A549 (cell line): ENCODE results near the gene CGRRF1. TPM values are rescaled to one million over a fixed set of nuclear protein-coding genes. Genes with fewer than 3 reads are reported as not detected.

Source experiments
- ATAC-seq, 2 experiments: fragments of 200-7000 bp in 1 of 2; fragments of >200 bp in 1 of 2; cut with Nextera tagmentation in 1 of 2; cut with Tn5 transposase in 1 of 2; 3 replicates each; pipeline versions ENCODE4 v1.8.0 to v1.9.1; 2018 to 2020; ENCODE audit warnings: mild to moderate bottlenecking in 1 of 2, moderate library complexity in 1 of 2
- CTCF ChIA-PET: fragments of 300-600 bp; sonication (Branson Sonifier 250); formaldehyde crosslinking; extraction: SDS; loops from one replicate; lab custom pipeline; 2021; ENCODE audit warnings: antibody characterized with exemption, inconsistent platforms; lab: Yijun Ruan, JAX
- POLR2A ChIA-PET: fragments of 350-600 bp; formaldehyde crosslinking; extraction: SDS; loops from one replicate; lab custom pipeline; 2021; ENCODE audit warnings: antibody characterized with exemption, inconsistent platforms; lab: Yijun Ruan, JAX
- DNase-seq, 2 experiments: peaks; one replicate each; pipeline versions ENCODE4 v3.0.0 to v3.0.0-alpha.2; 2011 to 2016; ENCODE audit warnings: low read depth in 1 of 2, low spot score in 1 of 2
- FAIRE-seq: peaks from 2 replicates; lab custom pipeline; 2011; peaks lifted over from hg19 to GRCh38; lab: Jason Lieb, UNC
- H3K27ac ChIP-seq, 2 experiments: fragments of >200 bp; sonication (Bioruptor Twin); formaldehyde crosslinking; 3 replicates each; pipeline ENCODE4 v1.5.1; 2016 to 2017
- H3K4me1 ChIP-seq: fragments of >200 bp; sonication (Bioruptor Twin); formaldehyde crosslinking; 3 replicates; pipeline ENCODE4 v1.6.1; 2016
- H3K4me2 ChIP-seq: fragments of >200 bp; sonication (Bioruptor Twin); formaldehyde crosslinking; 3 replicates; pipeline ENCODE4 v1.6.1; 2016
- H3K4me3 ChIP-seq: fragments of >200 bp; sonication (Bioruptor Twin); formaldehyde crosslinking; 3 replicates; pipeline ENCODE4 v1.5.1; 2016
- H3K9me3 ChIP-seq: fragments of >200 bp; sonication (Bioruptor Twin); formaldehyde crosslinking; 3 replicates; pipeline ENCODE4 v1.6.1; 2016
- BHLHE40 ChIP-seq: IDR thresholded peaks from 2 replicates; pipeline ENCODE4 v1.6.1; 2012; ENCODE audit warnings: low read depth, low read length, inconsistent platforms
- CBX2 ChIP-seq: fragments of 200-600 bp; sonication (generic); IDR thresholded peaks from 2 replicates; pipeline ENCODE4 v1.6.1; 2016; ENCODE audit warnings: low read depth, mild to moderate bottlenecking, borderline replicate concordance
- CTCF ChIP-seq: fragments of >200 bp; sonication (Bioruptor Twin); formaldehyde crosslinking; IDR thresholded peaks from 3 replicates; pipeline ENCODE4 v1.5.1; 2016
- EHF ChIP-seq: fragments of 250-450 bp; sonication (Bioruptor Pico); IDR thresholded peaks from 2 replicates; pipeline ENCODE4 v1.5.0; 2020; ENCODE audit warnings: mild to moderate bottlenecking
- EHMT2 ChIP-seq: fragments of 200-600 bp; sonication (generic); IDR thresholded peaks from 2 replicates; pipeline ENCODE4 v1.6.1; 2016; ENCODE audit warnings: antibody characterized with exemption, low read depth, mild to moderate bottlenecking, moderate library complexity
- ELK1 ChIP-seq: fragments of 150-350 bp; IDR thresholded peaks from 2 replicates; pipeline ENCODE4 v1.6.1; 2014; ENCODE audit warnings: low read depth, mild to moderate bottlenecking, low read length
- EP300 ChIP-seq, 2 experiments: fragments of >200 bp; sonication (Bioruptor Twin); formaldehyde crosslinking; IDR thresholded peaks; 2 replicates in 1 of 2; 3 replicates in 1 of 2; pipeline ENCODE4 v1.6.1; 2016 to 2017
- ESRRA ChIP-seq: fragments of 150-350 bp; IDR thresholded peaks from 2 replicates; pipeline ENCODE4 v1.6.1; 2014; ENCODE audit warnings: mild to moderate bottlenecking, low read length, borderline replicate concordance
- FOSL2 ChIP-seq, 2 experiments: fragments of 450-650 bp in 1 of 2; fragments of >200 bp in 1 of 2; sonication (Bioruptor Twin) in 1 of 2; formaldehyde crosslinking; IDR thresholded peaks; 2 replicates each; pipeline versions ENCODE4 v1.5.0 to v1.6.1; 2016 to 2020; ENCODE audit warnings: mild to moderate bottlenecking in 1 of 2, moderate library complexity in 1 of 2
- FOXS1 ChIP-seq: fragments of 250-450 bp; sonication (Bioruptor Pico); IDR thresholded peaks from 2 replicates; pipeline ENCODE4 v1.5.0; 2020; ENCODE audit warnings: mild to moderate bottlenecking, moderate library complexity
- GATA3 ChIP-seq: IDR thresholded peaks from 2 replicates; pipeline ENCODE4 v1.6.1; 2012; ENCODE audit warnings: borderline replicate concordance
- HOXA7 ChIP-seq: fragments of 250-450 bp; sonication (Bioruptor Pico); IDR thresholded peaks from 2 replicates; pipeline ENCODE4 v1.5.0; 2020; ENCODE audit warnings: mild to moderate bottlenecking, moderate library complexity
- HOXB5 ChIP-seq: fragments of 250-450 bp; sonication (Bioruptor Pico); IDR thresholded peaks from 2 replicates; pipeline ENCODE4 v1.5.0; 2020; ENCODE audit warnings: mild to moderate bottlenecking, moderate library complexity
- JUN ChIP-seq, 2 experiments: fragments of >200 bp; sonication (Bioruptor Twin); formaldehyde crosslinking; IDR thresholded peaks; 2 replicates in 1 of 2; 3 replicates in 1 of 2; pipeline ENCODE4 v1.6.1; 2016 to 2017
- KDM1A ChIP-seq: fragments of 200-600 bp; sonication (generic); IDR thresholded peaks from 2 replicates; pipeline ENCODE4 v1.6.1; 2016; ENCODE audit warnings: low read depth, mild to moderate bottlenecking
- MYC ChIP-seq: IDR thresholded peaks from 2 replicates; pipeline ENCODE4 v1.6.1; 2012; ENCODE audit warnings: mild to moderate bottlenecking, inconsistent platforms, low read length, improper control_type of control experiment, borderline replicate concordance
- NR3C1 ChIP-seq: fragments of >200 bp; sonication (Bioruptor Twin); formaldehyde crosslinking; IDR thresholded peaks from 3 replicates; pipeline ENCODE4 v1.6.1; 2017
- PHF8 ChIP-seq: fragments of 200-600 bp; sonication (generic); IDR thresholded peaks from 2 replicates; pipeline ENCODE4 v1.6.1; 2016; ENCODE audit warnings: low read depth, mild to moderate bottlenecking, antibody characterized with exemption, moderate library complexity, borderline replicate concordance
- RCOR1 ChIP-seq: fragments of 150-350 bp; IDR thresholded peaks from 2 replicates; pipeline ENCODE4 v1.6.1; 2014; ENCODE audit warnings: antibody characterized with exemption, low read length, low read depth
- TFCP2L1 ChIP-seq: fragments of 250-450 bp; sonication (Bioruptor Pico); IDR thresholded peaks from 2 replicates; pipeline ENCODE4 v1.5.0; 2021; ENCODE audit warnings: mild to moderate bottlenecking
- USF2 ChIP-seq: fragments of 450-650 bp; IDR thresholded peaks from 2 replicates; pipeline ENCODE4 v1.6.1; 2014; ENCODE audit warnings: antibody characterized with exemption
- ZC3H11A ChIP-seq: fragments of 450-650 bp; IDR thresholded peaks from 2 replicates; pipeline ENCODE4 v1.6.1; 2014; ENCODE audit warnings: antibody characterized with exemption, mild to moderate bottlenecking
- WGBS: methylation state at CpG from one replicate; pipeline ENCODE4 v1.1.6; 2017; ENCODE audit errors: missing lambda C conversion rate; 5-methylcytosine and 5-hydroxymethylcytosine counted together
- polyA plus RNA-seq, 4 experiments: library from polyadenylated mRNA; depleted of rRNA in 3 of 4; stranded (reverse); fragments of >200 nt; fragmentation: RNase III in 1 of 4; extraction: RNeasy Plus Mini Kit Qiagen cat#74134 plus additional on column Dnase treatment in 1 of 4; gene quantifications; 2 replicates in 3 of 4; 3 replicates in 1 of 4; pipeline ENCODE4 v1.2.3, GENCODE V29; 2011 to 2017
- TF ChIP-seq, protein P1 (sequence below): IDR thresholded peaks from 2 replicates; pipeline ENCODE4 v1.6.1; 2012; ENCODE audit warnings: low read depth, borderline replicate concordance

Gene CGRRF1
- polyA plus RNA-seq, 2 of the 4 experiments (the other 2 are of a cell fraction): 15.8 to 35.4 TPM

- TF ChIP-seq HOXA7 (CRISPR knock-in tag) (no peak), FOXS1 (CRISPR knock-in tag) (no peak)
Measured at GRCh38 chr14:54515670-54516069, 6.0 kb downstream of the CGRRF1 start (continued).

- FAIRE-seq: peak; percentile 36
- WGBS: 90% methylated on average over 1 of the region's 1 CpG
- POLR2A ChIA-PET: no interaction called here
- Histone ChIP-seq H3K9me3 (peaks cover 14% of the 10 kb centered on the region; the same call in 1 of the 3 replicates), H3K27ac (no peak overlapping the region)
- TF ChIP-seq EHF (no peak), EHMT2 (no peak), TFCP2L1 (CRISPR knock-in tag) (no peak), RCOR1 (no peak), EP300 (IDR thresholded peaks at IDR 0.05) (no peak), CTCF (no peak)
- TF ChIP-seq, all 56 proteins: peak for 0
- DNase-seq: no peak
- no peak overlapping the region for H3K4me3 ChIP-seq
- H3K4me1 ChIP-seq: no peaks in the 10 kb centered on the region
- ATAC-seq: no peak
- CTCF ChIA-PET: no interaction called here
- H3K4me2 ChIP-seq: no peak overlapping the region
Measured at GRCh38 chr14:54516709-54517108, 7.0 kb downstream of the CGRRF1 start.

GRCh38 chr14:54524410-54524809 lies 14.7 kb downstream of the CGRRF1 start:
- no peak for ATAC-seq
- H3K9me3 ChIP-seq: no peaks in the 10 kb centered on the region
- CTCF ChIA-PET: interaction anchor here (0.6 to 1.8 kb wide), 4 partner anchors 15 to 250 kb away, joined by 3 to 4 read pairs (median 3); partner anchors contain the start of gene CGRRF1
- WGBS: 86% methylated on average over 4 of the region's 4 CpGs
- H3K4me1 ChIP-seq: no peaks in the 10 kb centered on the region
- POLR2A ChIA-PET: no interaction called here
- H3K4me3 ChIP-seq: no peak overlapping the region
- FAIRE-seq: no peak
- no peak for DNase-seq
- TF ChIP-seq ELK1: no peak
- no peak for TF ChIP-seq GATA3
- TF ChIP-seq NR3C1: no peak
- TF ChIP-seq PHF8: no peak
- H3K4me2 ChIP-seq: no peak overlapping the region
- no peak overlapping the region for H3K27ac ChIP-seq

DNA sequence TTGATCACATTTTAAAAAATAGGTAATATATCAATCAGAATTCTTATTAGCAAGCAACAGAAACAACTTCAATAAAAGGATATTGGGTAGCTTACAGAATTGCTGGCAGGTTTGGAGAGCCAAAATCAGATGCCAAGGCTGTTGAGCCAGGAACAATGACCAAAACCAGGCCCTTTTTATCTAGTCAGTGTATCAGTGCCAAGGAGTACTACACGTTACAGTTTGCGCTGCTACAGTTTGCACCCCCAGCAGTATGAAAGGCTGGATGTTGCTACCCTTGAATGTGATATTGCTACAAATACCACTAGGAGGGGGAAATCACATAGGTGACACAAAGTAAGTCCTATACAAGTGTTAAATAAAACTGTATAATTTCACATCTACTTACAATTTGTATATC lies 19.3 kb downstream of the CGRRF1 start:
- no peak for ATAC-seq
- DNase-seq: no peak
- H3K4me3 ChIP-seq: no peak overlapping the region
- H3K4me1 ChIP-seq: no peaks in the 10 kb centered on the region
- POLR2A ChIA-PET: interaction anchor here (1.1 kb wide), 1 partner anchor 20 kb away, joined by 4 read pairs; the partner anchor contains the start of gene CGRRF1
- no peak overlapping the region for H3K4me2 ChIP-seq
- CTCF ChIA-PET: interaction anchor here (1.4 to 1.6 kb wide), 3 partner anchors 39 to 277 kb away, joined by 3 to 4 read pairs (median 4); no protein-coding TSS in a partner anchor
- no peak overlapping the region for H3K27ac ChIP-seq
- 94% methylated on average over 2 of the region's 2 CpGs for WGBS
- no peaks in the 10 kb centered on the region for H3K9me3 ChIP-seq
- FAIRE-seq: no peak
- TF ChIP-seq FOSL2 (IDR thresholded peaks at IDR 0.05) (no peak), FOSL2 (CRISPR knock-in tag; IDR thresholded peaks at IDR 0.05) (no peak), MYC (no peak), USF2 (no peak), KDM1A (no peak), CBX2 (no peak), HOXB5 (CRISPR knock-in tag) (no peak), ELK1 (no peak), JUN (IDR thresholded peaks at IDR 0.05) (no peak), BHLHE40 (no peak), EHMT2 (no peak), ZC3H11A (no peak), TFCP2L1 (CRISPR knock-in tag) (no peak), CTCF (no peak), ESRRA (no peak)
- TF ChIP-seq, protein P1, sequence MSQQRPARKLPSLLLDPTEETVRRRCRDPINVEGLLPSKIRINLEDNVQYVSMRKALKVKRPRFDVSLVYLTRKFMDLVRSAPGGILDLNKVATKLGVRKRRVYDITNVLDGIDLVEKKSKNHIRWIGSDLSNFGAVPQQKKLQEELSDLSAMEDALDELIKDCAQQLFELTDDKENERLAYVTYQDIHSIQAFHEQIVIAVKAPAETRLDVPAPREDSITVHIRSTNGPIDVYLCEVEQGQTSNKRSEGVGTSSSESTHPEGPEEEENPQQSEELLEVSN: no peak
